Measurements from ENCODE around the gene CDKN2C.

The CDKN2C gene

GRCh38 chr1:51009381-51009780, 39.3 kb downstream of the CDKN2C start:
- DNase-seq (ENCODE audit: low read depth, low spot score): no peak
- no peak overlapping the region for H3K27ac ChIP-seq

GRCh38 chr1:51014878-51015277, 44.8 kb downstream of the CDKN2C start:
- no peak overlapping the region for H3K27ac ChIP-seq
- DNase-seq (ENCODE audit: low read depth, low spot score): no peak

- no peak for DNase-seq (ENCODE audit: low read depth, low spot score)
- no peak overlapping the region for H3K27ac ChIP-seq
These were observed 49.8 kb downstream of the CDKN2C start for GRCh38 chr1:51019811-51020210.

Measured in epithelial cell of prostate (primary cell).